Right atrium auricular region (tissue), 2 donors: ENCODE results near the gene SNCA. TPM values are rescaled to one million over a fixed set of nuclear protein-coding genes. Genes with fewer than 3 reads are reported as not detected.

Experiments used
- DNase-seq: peaks from one replicate; pipeline ENCODE4 v3.0.0-alpha.2; 2019; ENCODE audit warnings: low spot score
- H3K27ac ChIP-seq, 2 donors: fragments of 200-600 bp; sonication (generic); 1 replicate in 1 of 2; 2 replicates in 1 of 2; pipeline ENCODE4 v1.5.1; 2016 to 2019
- H3K27me3 ChIP-seq, 2 donors: fragments of 200-600 bp; sonication (generic); one replicate each; pipeline versions ENCODE4 v1.5.1 to v1.6.0; 2017 to 2019
- H3K36me3 ChIP-seq: fragments of 200-600 bp; sonication (generic); one replicate; pipeline ENCODE4 v1.5.1; 2016
- H3K4me1 ChIP-seq, 2 donors: fragments of 200-600 bp; sonication (generic); one replicate each; pipeline versions ENCODE4 v1.5.1 to v1.6.0; 2017 to 2019
- H3K4me3 ChIP-seq, 2 donors: fragments of 200-600 bp; sonication (generic); 1 replicate in 1 of 2; 2 replicates in 1 of 2; pipeline ENCODE4 v1.5.1; 2017 to 2019; ENCODE audit warnings: mild to moderate bottlenecking in 1 of 2, moderate library complexity in 1 of 2
- H3K9me3 ChIP-seq, 2 donors: fragments of 200-600 bp; sonication (generic); one replicate each; pipeline ENCODE4 v1.5.1; 2019
- total RNA-seq, 2 donors: library from RNA; depleted of rRNA; stranded (reverse); fragments of >200 nt; gene quantifications; one replicate each; pipeline ENCODE4 v1.1.0, GENCODE V29; 2016
- TF ChIP-seq, protein P1 (sequence below), 2 donors: fragments of 200-600 bp; sonication (generic); IDR thresholded peaks; one replicate each; pipeline ENCODE4 v1.5.1; 2019; ENCODE audit warnings: antibody characterized with exemption in 2 of 2

The SNCA gene
- total RNA-seq, 2 donors from 2014 or later: 8.5 to 23.3 TPM

DNA sequence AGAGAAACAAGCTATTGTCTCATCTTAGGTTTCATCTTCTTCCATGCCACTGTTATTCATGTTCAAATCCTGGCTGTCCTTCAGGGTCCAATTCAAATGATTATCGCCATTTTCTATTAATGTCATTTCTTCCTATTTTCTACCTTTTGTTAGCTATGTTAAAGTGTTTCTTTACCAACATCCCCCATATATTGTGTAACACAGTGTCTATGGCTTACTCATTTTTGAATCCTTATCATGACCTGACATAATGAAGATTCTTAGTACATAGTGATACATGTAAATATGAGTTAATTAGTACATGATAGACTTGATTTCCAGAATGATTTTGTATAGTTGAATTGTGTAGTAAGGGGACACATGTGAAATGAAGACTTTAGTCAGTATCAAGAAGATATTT lies 152.4 kb downstream of the SNCA start:
- no peak for DNase-seq
- TF ChIP-seq, protein P1, sequence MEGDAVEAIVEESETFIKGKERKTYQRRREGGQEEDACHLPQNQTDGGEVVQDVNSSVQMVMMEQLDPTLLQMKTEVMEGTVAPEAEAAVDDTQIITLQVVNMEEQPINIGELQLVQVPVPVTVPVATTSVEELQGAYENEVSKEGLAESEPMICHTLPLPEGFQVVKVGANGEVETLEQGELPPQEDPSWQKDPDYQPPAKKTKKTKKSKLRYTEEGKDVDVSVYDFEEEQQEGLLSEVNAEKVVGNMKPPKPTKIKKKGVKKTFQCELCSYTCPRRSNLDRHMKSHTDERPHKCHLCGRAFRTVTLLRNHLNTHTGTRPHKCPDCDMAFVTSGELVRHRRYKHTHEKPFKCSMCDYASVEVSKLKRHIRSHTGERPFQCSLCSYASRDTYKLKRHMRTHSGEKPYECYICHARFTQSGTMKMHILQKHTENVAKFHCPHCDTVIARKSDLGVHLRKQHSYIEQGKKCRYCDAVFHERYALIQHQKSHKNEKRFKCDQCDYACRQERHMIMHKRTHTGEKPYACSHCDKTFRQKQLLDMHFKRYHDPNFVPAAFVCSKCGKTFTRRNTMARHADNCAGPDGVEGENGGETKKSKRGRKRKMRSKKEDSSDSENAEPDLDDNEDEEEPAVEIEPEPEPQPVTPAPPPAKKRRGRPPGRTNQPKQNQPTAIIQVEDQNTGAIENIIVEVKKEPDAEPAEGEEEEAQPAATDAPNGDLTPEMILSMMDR (IDR thresholded peaks at IDR 0.05): no peak
- Histone ChIP-seq H3K27me3 (no peaks in the 10 kb centered on the region), H3K36me3 (no peaks in the 10 kb centered on the region), H3K4me3 (no peak overlapping the region), H3K9me3 (no peaks in the 10 kb centered on the region), H3K4me1 (no peaks in the 10 kb centered on the region), H3K27ac (no peak overlapping the region)

- H3K4me1 ChIP-seq: no peaks in the 10 kb centered on the region
- TF ChIP-seq, protein P1 (IDR thresholded peaks at IDR 0.05): no peak
These were observed 154.2 kb downstream of the SNCA start for GRCh38 chr4:89682808-89683207.

DNA sequence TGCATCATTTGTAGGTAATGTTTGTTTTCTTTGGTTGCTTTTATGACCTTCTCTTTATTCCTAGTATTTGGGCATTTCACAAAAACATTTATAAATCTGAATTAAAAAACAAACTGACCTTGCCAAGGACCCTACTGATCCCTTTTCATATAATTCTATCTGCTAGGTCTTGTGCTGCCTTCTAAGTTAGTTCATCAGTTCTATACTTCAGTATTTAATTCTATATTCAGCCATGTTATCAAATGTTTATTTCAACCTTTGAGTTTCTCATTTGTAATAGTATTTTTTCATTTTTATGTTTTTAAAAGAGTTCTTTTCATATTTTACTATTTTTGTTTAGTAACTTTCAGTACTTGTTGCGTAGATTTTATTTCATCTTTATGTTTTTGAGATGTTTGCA lies 155.3 kb downstream of the SNCA start:
- Histone ChIP-seq H3K36me3 (no peaks in the 10 kb centered on the region), H3K27ac (no peak overlapping the region), H3K4me3 (no peak overlapping the region), H3K4me1 (no peaks in the 10 kb centered on the region), H3K9me3 (peaks cover 0 to 5% of the 10 kb centered on the region in 2 donors), H3K27me3 (no peaks in the 10 kb centered on the region)
- TF ChIP-seq, protein P1 (IDR thresholded peaks at IDR 0.05): no peak
- DNase-seq: no peak

More at GRCh38 chr4:89682808-89683207, 154.2 kb downstream of the SNCA start:
- DNase-seq: no peak
- H3K36me3 ChIP-seq: no peaks in the 10 kb centered on the region
- H3K27ac ChIP-seq: no peak overlapping the region
- no peaks in the 10 kb centered on the region for H3K9me3 ChIP-seq
- no peaks in the 10 kb centered on the region for H3K27me3 ChIP-seq
- no peak overlapping the region for H3K4me3 ChIP-seq

GRCh38 chr4:89681219-89681618 lies 155.7 kb downstream of the SNCA start:
- TF ChIP-seq, protein P1 (IDR thresholded peaks at IDR 0.05): no peak
- Histone ChIP-seq H3K27me3 (no peaks in the 10 kb centered on the region), H3K4me3 (no peak overlapping the region)

DNA sequence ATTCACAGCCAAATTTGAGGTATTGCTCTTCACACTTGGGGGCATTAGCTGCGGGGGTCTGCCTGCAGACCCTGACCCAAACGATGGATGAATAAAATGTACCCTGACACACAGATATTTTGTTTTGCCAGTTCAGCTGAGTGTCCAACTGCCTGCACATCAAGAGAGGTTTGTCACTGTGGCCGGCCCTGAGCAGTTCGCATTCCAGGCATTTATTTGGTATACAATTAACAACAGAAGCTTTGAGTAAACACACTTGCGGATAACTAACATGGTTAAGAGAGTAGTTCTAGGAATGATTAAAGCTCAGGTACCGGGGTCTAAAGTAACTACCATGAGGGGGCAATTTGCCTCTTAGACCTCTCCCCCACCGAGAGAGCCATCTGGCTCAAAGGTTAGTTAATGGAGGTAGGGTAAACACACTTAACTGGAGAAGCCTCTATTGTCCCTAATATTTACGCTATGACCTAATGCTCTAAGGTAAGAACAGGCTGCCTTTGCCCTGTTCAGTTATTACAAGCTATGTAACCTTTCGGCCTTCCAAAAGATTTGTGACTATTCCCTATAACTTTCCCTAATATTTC lies 162.0 kb downstream of the SNCA start:
- H3K27ac ChIP-seq: no peak overlapping the region
- no peaks in the 10 kb centered on the region for H3K27me3 ChIP-seq
- TF ChIP-seq, protein P1 (IDR thresholded peaks at IDR 0.05): no peak
- H3K36me3 ChIP-seq: no peaks in the 10 kb centered on the region
- no peak overlapping the region for H3K4me3 ChIP-seq
- DNase-seq: no peak
- no peaks in the 10 kb centered on the region for H3K4me1 ChIP-seq
- peaks cover 0 to 6% of the 10 kb centered on the region in 2 donors for H3K9me3 ChIP-seq

More at GRCh38 chr4:89681219-89681618, 155.7 kb downstream of the SNCA start:
- no peak for DNase-seq
- Histone ChIP-seq H3K4me1 (no peaks in the 10 kb centered on the region), H3K9me3 (peaks cover 0 to 6% of the 10 kb centered on the region in 2 donors), H3K36me3 (no peaks in the 10 kb centered on the region), H3K27ac (no peak overlapping the region)

Other genes with a start within 250 kb of the SNCA start
- 10 to 100 TPM in 1 of 2 donors, 1 to 10 TPM in 1; 6.9 to 35.8 TPM for gene MMRN1, start 57.7 kb upstream of the SNCA start, total RNA-seq